ENCODE data around the gene MICU1. TPM values are rescaled to one million over a fixed set of nuclear protein-coding genes. Genes with fewer than 3 reads are reported as not detected.
"Not testable (repeated sequence)": the region's sequence is repeated elsewhere in the genome, so short reads cannot be mapped to it uniquely, and the experiment has no call there.

MICU1 gene
- polyA plus RNA-seq, 1 donor (not counting 4 experiments of a cell fraction or from before 2014, with no cell fraction given) = 19.4 TPM

DNA sequence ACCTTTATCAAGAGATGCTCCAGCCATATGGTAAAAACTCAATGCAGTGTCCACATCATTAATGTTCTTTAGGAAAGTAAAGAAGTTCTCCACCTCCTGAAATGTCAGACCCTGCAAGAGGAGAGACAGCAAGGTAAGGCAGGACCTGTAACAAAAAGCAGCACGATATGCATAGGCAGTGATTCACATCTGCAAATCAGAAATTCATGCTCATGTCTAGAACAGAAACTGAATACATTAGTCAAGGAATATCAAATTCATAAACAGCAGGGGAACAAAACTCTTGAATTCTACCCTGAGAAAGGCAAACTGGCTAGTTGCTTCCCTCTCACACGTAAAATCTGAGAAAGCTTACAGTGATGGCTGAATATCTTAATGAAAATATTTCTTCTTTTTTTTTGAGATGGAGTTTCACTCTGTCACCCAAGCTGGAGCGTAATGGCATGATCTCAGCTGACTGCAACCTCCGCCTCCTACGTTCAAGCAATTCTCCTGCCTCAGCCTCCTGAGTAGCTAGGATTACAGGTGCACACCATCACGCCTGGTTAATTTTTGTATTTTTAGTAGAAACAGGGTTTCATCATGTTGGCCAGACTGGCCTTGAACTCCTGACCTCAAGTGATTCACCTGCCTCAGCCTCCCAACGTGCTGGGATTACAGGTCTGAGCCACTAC lies 217.8 kb downstream of the MICU1 start:
- Histone ChIP-seq H2AFZ (ENCODE audit: control insufficient read depth, low read length) (no peak overlapping the region), H3K36me3 (ENCODE audit: control insufficient read depth in 2 of 2, extremely low read depth in 1 of 2, insufficient read depth in 2 of 2, low read length in 2 of 2) (no peaks in the 10 kb centered on the region), H3K9me1 (ENCODE audit: control insufficient read depth, extremely low read depth, insufficient read depth, low read length) (no peaks in the 10 kb centered on the region), H3K9ac (ENCODE audit: control insufficient read depth, extremely low read depth, insufficient read depth, low read length) (no peak overlapping the region), H3K4me3 (ENCODE audit: control insufficient read depth in 2 of 3, extremely low read depth in 1 of 3, insufficient read depth in 2 of 3, low read depth in 1 of 3, low read length in 3 of 3) (no peak overlapping the region), H3K79me2 (ENCODE audit: control insufficient read depth, insufficient read depth, low read length) (no peaks in the 10 kb centered on the region), H4K20me1 (ENCODE audit: control insufficient read depth, extremely low read depth, insufficient read depth, low read length) (no peaks in the 10 kb centered on the region), H3K4me1 (ENCODE audit: control insufficient read depth, extremely low read depth, insufficient read depth, low read length) (no peaks in the 10 kb centered on the region), H3K27ac (ENCODE audit: control insufficient read depth, insufficient read depth, low read length) (no peak overlapping the region), H3K4me2 (ENCODE audit: control insufficient read depth, extremely low read depth, insufficient read depth, low read depth, low read length) (no peak overlapping the region), H3K9me3 (ENCODE audit: control insufficient read depth, low read depth, low read length) (no peaks in the 10 kb centered on the region), H3K27me3 (ENCODE audit: control insufficient read depth, extremely low read depth, insufficient read depth, low read length) (no peaks in the 10 kb centered on the region)
- DNase-seq (ENCODE audit: low read depth, low spot score) (no peak), FAIRE-seq (no peak)
- TF ChIP-seq, protein P1, sequence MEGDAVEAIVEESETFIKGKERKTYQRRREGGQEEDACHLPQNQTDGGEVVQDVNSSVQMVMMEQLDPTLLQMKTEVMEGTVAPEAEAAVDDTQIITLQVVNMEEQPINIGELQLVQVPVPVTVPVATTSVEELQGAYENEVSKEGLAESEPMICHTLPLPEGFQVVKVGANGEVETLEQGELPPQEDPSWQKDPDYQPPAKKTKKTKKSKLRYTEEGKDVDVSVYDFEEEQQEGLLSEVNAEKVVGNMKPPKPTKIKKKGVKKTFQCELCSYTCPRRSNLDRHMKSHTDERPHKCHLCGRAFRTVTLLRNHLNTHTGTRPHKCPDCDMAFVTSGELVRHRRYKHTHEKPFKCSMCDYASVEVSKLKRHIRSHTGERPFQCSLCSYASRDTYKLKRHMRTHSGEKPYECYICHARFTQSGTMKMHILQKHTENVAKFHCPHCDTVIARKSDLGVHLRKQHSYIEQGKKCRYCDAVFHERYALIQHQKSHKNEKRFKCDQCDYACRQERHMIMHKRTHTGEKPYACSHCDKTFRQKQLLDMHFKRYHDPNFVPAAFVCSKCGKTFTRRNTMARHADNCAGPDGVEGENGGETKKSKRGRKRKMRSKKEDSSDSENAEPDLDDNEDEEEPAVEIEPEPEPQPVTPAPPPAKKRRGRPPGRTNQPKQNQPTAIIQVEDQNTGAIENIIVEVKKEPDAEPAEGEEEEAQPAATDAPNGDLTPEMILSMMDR (optimal IDR thresholded peaks at IDR 0.05 in 1 of 3, IDR thresholded peaks at IDR 0.05 in 1 of 3, conservative IDR thresholded peaks at IDR 0.05 in 1 of 3; ENCODE audit: extremely low read depth in 1 of 3, insufficient read depth in 2 of 3, low read length in 3 of 3) = no peak
- no peak for TF ChIP-seq EZH2 (IDR thresholded peaks at IDR 0.05; ENCODE audit: low read length)
- dilution Hi-C loops (cut with MboI; ENCODE audit: extremely low pct_ligation_motif_present, low sequenced_read_pairs) = no loop called here

DNA sequence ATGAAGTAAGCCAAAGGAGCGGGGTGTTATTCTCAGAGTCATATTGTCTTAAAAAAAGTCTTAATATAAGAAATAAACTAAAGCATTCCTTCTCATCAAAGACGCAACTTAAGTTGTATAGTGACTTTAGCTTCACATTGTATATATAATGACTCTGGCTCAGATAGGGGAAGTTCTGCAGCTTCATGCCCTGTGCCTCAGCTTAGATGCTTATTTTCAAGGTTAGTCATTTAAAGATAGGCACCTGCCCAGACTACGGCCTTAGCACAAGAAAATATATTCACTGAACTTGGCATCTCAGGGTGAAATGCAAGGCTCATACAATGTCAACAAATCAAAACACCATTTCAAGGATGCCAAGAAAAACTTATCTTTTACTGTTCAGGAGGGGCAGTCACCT lies 218.4 kb downstream of the MICU1 start:
- no peak overlapping the region for H3K4me3 ChIP-seq (ENCODE audit: control insufficient read depth in 2 of 3, extremely low read depth in 1 of 3, insufficient read depth in 2 of 3, low read depth in 1 of 3, low read length in 3 of 3)
- H3K27me3 ChIP-seq (ENCODE audit: control insufficient read depth, extremely low read depth, insufficient read depth, low read length) = no peaks in the 10 kb centered on the region
- no peaks in the 10 kb centered on the region for H3K4me1 ChIP-seq (ENCODE audit: control insufficient read depth, extremely low read depth, insufficient read depth, low read length)
- no peak for FAIRE-seq
- no peaks in the 10 kb centered on the region for H4K20me1 ChIP-seq (ENCODE audit: control insufficient read depth, extremely low read depth, insufficient read depth, low read length)
- H3K27ac ChIP-seq (ENCODE audit: control insufficient read depth, insufficient read depth, low read length) = no peak overlapping the region
- TF ChIP-seq, protein P1 (optimal IDR thresholded peaks at IDR 0.05 in 1 of 3, IDR thresholded peaks at IDR 0.05 in 1 of 3, conservative IDR thresholded peaks at IDR 0.05 in 1 of 3; ENCODE audit: extremely low read depth in 1 of 3, insufficient read depth in 2 of 3, low read length in 3 of 3) = no peak
- TF ChIP-seq EZH2 (IDR thresholded peaks at IDR 0.05; ENCODE audit: low read length) = no peak
- DNase-seq (ENCODE audit: low read depth, low spot score) = no peak
- no peaks in the 10 kb centered on the region for H3K9me3 ChIP-seq (ENCODE audit: control insufficient read depth, low read depth, low read length)
- dilution Hi-C loops (cut with MboI; ENCODE audit: extremely low pct_ligation_motif_present, low sequenced_read_pairs) = no loop called here
- H3K4me2 ChIP-seq (ENCODE audit: control insufficient read depth, extremely low read depth, insufficient read depth, low read depth, low read length) = no peak overlapping the region
- H2AFZ ChIP-seq (ENCODE audit: control insufficient read depth, low read length) = no peak overlapping the region
- H3K79me2 ChIP-seq (ENCODE audit: control insufficient read depth, insufficient read depth, low read length) = no peaks in the 10 kb centered on the region
- H3K36me3 ChIP-seq (ENCODE audit: control insufficient read depth in 2 of 2, extremely low read depth in 1 of 2, insufficient read depth in 2 of 2, low read length in 2 of 2) = no peaks in the 10 kb centered on the region
- no peak overlapping the region for H3K9ac ChIP-seq (ENCODE audit: control insufficient read depth, extremely low read depth, insufficient read depth, low read length)
- H3K9me1 ChIP-seq (ENCODE audit: control insufficient read depth, extremely low read depth, insufficient read depth, low read length) = no peaks in the 10 kb centered on the region

DNA sequence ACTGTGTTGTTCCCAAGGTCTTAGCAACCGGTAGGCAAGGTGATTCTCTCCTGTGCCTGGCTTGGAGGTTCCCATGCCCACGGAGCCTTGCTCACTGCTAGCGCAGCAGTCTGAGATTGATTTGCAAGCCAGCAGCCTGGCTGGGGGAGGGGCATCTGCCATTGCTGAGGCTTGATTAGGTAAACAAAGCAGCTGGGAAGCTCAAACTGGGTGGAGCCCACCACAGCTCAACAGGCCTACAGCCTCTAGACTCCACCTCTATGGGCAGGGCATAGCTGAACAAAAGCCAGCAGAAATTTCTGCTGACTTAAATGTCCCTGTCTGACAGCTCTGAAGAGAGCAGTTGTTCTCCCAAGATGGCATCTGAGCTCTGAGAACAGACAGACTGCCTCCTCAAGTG lies 230.3 kb downstream of the MICU1 start:
- H3K9me3 ChIP-seq (ENCODE audit: control insufficient read depth, low read depth, low read length); H3K79me2 ChIP-seq (ENCODE audit: control insufficient read depth, insufficient read depth, low read length); H3K4me3 ChIP-seq (ENCODE audit: control insufficient read depth in 2 of 3, extremely low read depth in 1 of 3, insufficient read depth in 2 of 3, low read depth in 1 of 3, low read length in 3 of 3); dilution Hi-C loops (cut with MboI; ENCODE audit: extremely low pct_ligation_motif_present, low sequenced_read_pairs); H3K36me3 ChIP-seq (ENCODE audit: control insufficient read depth in 2 of 2, extremely low read depth in 1 of 2, insufficient read depth in 2 of 2, low read length in 2 of 2); H3K4me2 ChIP-seq (ENCODE audit: control insufficient read depth, extremely low read depth, insufficient read depth, low read depth, low read length); H3K9me1 ChIP-seq (ENCODE audit: control insufficient read depth, extremely low read depth, insufficient read depth, low read length); H3K9ac ChIP-seq (ENCODE audit: control insufficient read depth, extremely low read depth, insufficient read depth, low read length); H3K27ac ChIP-seq (ENCODE audit: control insufficient read depth, insufficient read depth, low read length); DNase-seq (ENCODE audit: low read depth, low spot score); H3K4me1 ChIP-seq (ENCODE audit: control insufficient read depth, extremely low read depth, insufficient read depth, low read length); H3K27me3 ChIP-seq (ENCODE audit: control insufficient read depth, extremely low read depth, insufficient read depth, low read length); H4K20me1 ChIP-seq (ENCODE audit: control insufficient read depth, extremely low read depth, insufficient read depth, low read length); FAIRE-seq; H2AFZ ChIP-seq (ENCODE audit: control insufficient read depth, low read length): not testable (repeated sequence)

Measured in keratinocyte (primary cell).